Measurements from ENCODE around the gene PPFIA4. TPM values are rescaled to one million over a fixed set of nuclear protein-coding genes. Genes with fewer than 3 reads are reported as not detected.
A peak's percentile ranks its signal among the peaks of the same experiment; 100 is the strongest.

The PPFIA4 gene
- total RNA-seq, 1 donor from 2014 or later, result 4.9 TPM

- Mint-ChIP-seq H3K27me3 (peaks cover 52% of the 10 kb centered on the region), H3K36me3 (no peaks in the 10 kb centered on the region)
- TF ChIP-seq CTCF (conservative IDR thresholded peaks at IDR 0.05), result no peak
Observed at GRCh38 chr1:203116091-203116820, 90.0 kb downstream of the PPFIA4 start.

GRCh38 chr1:203117611-203118575, 91.6 kb downstream of the PPFIA4 start:
- TF ChIP-seq CTCF (conservative IDR thresholded peaks at IDR 0.05), result peak; percentile 92
- H3K27me3 Mint-ChIP-seq, result peaks cover 65% of the 10 kb centered on the region
- no peak overlapping the region for H3K27ac Mint-ChIP-seq
- H3K4me1 Mint-ChIP-seq (ENCODE audit: unreplicated experiment), result no peaks in the 10 kb centered on the region
- H3K4me3 Mint-ChIP-seq, result no peak overlapping the region
- H3K9me3 Mint-ChIP-seq, result no peaks in the 10 kb centered on the region
- peak; percentile 89 for DNase-seq (ENCODE audit: extremely low spot score, unreplicated experiment)
- H3K36me3 Mint-ChIP-seq, result no peaks in the 10 kb centered on the region

More at GRCh38 chr1:203116091-203116820, 90.0 kb downstream of the PPFIA4 start:
- DNase-seq (ENCODE audit: extremely low spot score, unreplicated experiment), result no peak
- no peaks in the 10 kb centered on the region for H3K4me1 Mint-ChIP-seq (ENCODE audit: unreplicated experiment)
- no peaks in the 10 kb centered on the region for H3K9me3 Mint-ChIP-seq
- no peak overlapping the region for H3K4me3 Mint-ChIP-seq
- no peak overlapping the region for H3K27ac Mint-ChIP-seq

- no peak for TF ChIP-seq CTCF (conservative IDR thresholded peaks at IDR 0.05)
- Mint-ChIP-seq H3K27me3 (peaks cover 88% of the 10 kb centered on the region), H3K4me3 (no peak overlapping the region), H3K9me3 (no peaks in the 10 kb centered on the region), H3K27ac (no peak overlapping the region), H3K4me1 (ENCODE audit: unreplicated experiment) (no peaks in the 10 kb centered on the region), H3K36me3 (no peaks in the 10 kb centered on the region)
- peak; percentile 58 for DNase-seq (ENCODE audit: extremely low spot score, unreplicated experiment)
Observed at GRCh38 chr1:203120325-203121153, 94.2 kb downstream of the PPFIA4 start.

- no peak overlapping the region for H3K27ac Mint-ChIP-seq
- no peak overlapping the region for H3K4me3 Mint-ChIP-seq
- no peaks in the 10 kb centered on the region for H3K9me3 Mint-ChIP-seq
- no peaks in the 10 kb centered on the region for H3K36me3 Mint-ChIP-seq
- no peak for TF ChIP-seq CTCF (conservative IDR thresholded peaks at IDR 0.05)
- DNase-seq (ENCODE audit: extremely low spot score, unreplicated experiment), result peak; percentile 56
- H3K27me3 Mint-ChIP-seq, result peaks cover 88% of the 10 kb centered on the region
- peaks cover 6% of the 10 kb centered on the region for H3K4me1 Mint-ChIP-seq (ENCODE audit: unreplicated experiment)
Observed at GRCh38 chr1:203121186-203122015, 95.1 kb downstream of the PPFIA4 start.
